SH-SY5Y (cell line): ENCODE measurements around the gene TFB2M.

Experiments used
- GATA2 ChIP-seq: IDR thresholded peaks from 2 replicates; pipeline ENCODE4 v1.6.1; 2011; ENCODE audit warnings: mild to moderate bottlenecking, low read depth, low read length
- GATA3 ChIP-seq: IDR thresholded peaks from 2 replicates; pipeline ENCODE4 v1.6.1; 2011; ENCODE audit warnings: low read depth, mild to moderate bottlenecking, low read length, moderate library complexity

DNA sequence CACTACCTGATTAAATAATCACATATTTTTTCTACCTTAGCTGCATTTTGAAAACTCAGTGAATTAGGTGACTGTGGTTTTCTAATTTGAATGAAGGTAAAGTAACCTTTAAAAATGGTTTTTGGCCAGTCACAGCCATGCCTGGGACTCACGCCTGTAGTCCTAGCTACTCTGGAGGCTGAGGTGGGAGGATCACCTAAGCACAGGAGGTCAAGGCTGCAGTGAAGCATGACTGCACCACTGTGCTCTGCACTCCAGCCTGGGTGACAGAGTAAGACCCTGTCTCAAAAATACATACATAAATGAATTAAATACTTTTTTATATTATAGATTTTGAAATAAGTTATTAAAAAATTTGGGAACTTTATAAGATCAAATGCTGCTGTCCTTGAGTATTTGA, 5.9 kb upstream of the TFB2M start:
- TF ChIP-seq GATA3 (no peak), GATA2 (no peak)
